Smooth muscle cell (in vitro differentiated cells): ENCODE data around the gene BRME1. TPM values are rescaled to one million over a fixed set of nuclear protein-coding genes. Genes with fewer than 3 reads are reported as not detected.

Experiments used
- DNase-seq: peaks from one replicate; lab custom pipeline; 2025; ENCODE audit not compliant: unreplicated experiment; lab: John Stamatoyannopoulos, UW
- H2AFZ ChIP-seq: fragments of 200-600 bp; sonication (generic); 2 replicates; pipeline ENCODE4 v1.6.0; 2016; ENCODE audit warnings: antibody characterized with exemption, low read depth, mild to moderate bottlenecking
- H3F3A ChIP-seq: fragments of 200-600 bp; sonication (generic); 2 replicates; pipeline ENCODE4 v1.6.0; 2017; ENCODE audit warnings: antibody characterized with exemption, low read depth
- H3K27ac ChIP-seq: fragments of 200-600 bp; sonication (generic); 2 replicates; pipeline ENCODE4 v1.5.1; 2016; ENCODE audit warnings: low read depth, mild to moderate bottlenecking
- H3K27me3 ChIP-seq: fragments of 200-600 bp; sonication (generic); 2 replicates; pipeline ENCODE4 v1.6.1; 2016; ENCODE audit warnings: low read depth, mild to moderate bottlenecking
- H3K36me3 ChIP-seq: fragments of 200-600 bp; sonication (generic); 2 replicates; pipeline ENCODE4 v1.5.1; 2016; ENCODE audit warnings: low read depth
- H3K4me1 ChIP-seq: fragments of 200-600 bp; sonication (generic); 2 replicates; pipeline ENCODE4 v1.5.1; 2016; ENCODE audit warnings: low read depth
- H3K4me2 ChIP-seq: fragments of 200-600 bp; sonication (generic); 2 replicates; pipeline ENCODE4 v1.6.0; 2016; ENCODE audit warnings: mild to moderate bottlenecking
- H3K4me3 ChIP-seq: fragments of 200-600 bp; sonication (generic); 2 replicates; pipeline ENCODE4 v1.5.1; 2016; ENCODE audit warnings: mild to moderate bottlenecking
- H3K79me2 ChIP-seq: fragments of 200-600 bp; sonication (generic); 2 replicates; pipeline ENCODE4 v1.6.0; 2016; ENCODE audit warnings: low read depth, mild to moderate bottlenecking
- H3K9ac ChIP-seq: fragments of 200-600 bp; sonication (generic); 2 replicates; pipeline ENCODE4 v1.6.0; 2016; ENCODE audit warnings: low read depth
- H3K9me3 ChIP-seq: fragments of 200-600 bp; sonication (generic); replicated peaks from 2 replicates; pipeline ENCODE4 v1.5.1; 2016; ENCODE audit warnings: low read depth
- H4K20me1 ChIP-seq: fragments of 200-600 bp; sonication (generic); 2 replicates; pipeline ENCODE4 v1.6.0; 2016; ENCODE audit warnings: low read depth
- whole genome bisulfite sequencing: methylation state at CpG from one replicate; pipeline ENCODE4 v1.1.7; 2016; ENCODE audit warnings: low lambda C conversion rate; 5-methylcytosine and 5-hydroxymethylcytosine counted together
- polyA plus RNA-seq: library from polyadenylated mRNA; unstranded; fragments of >200 nt; fragmentation: Nextera tagmentation; extraction: Ambion mirVana; gene quantifications from 2 replicates; pipeline ENCODE4 v1.2.1, GENCODE V29; 2016
- total RNA-seq: library from RNA; depleted of rRNA; stranded (reverse); fragments of >200 nt; gene quantifications from 2 replicates; pipeline ENCODE4 v1.2.3, GENCODE V29; 2014
- TF ChIP-seq, protein P1 (sequence below): fragments of 200-600 bp; sonication (generic); IDR thresholded peaks from 2 replicates; pipeline ENCODE4 v1.5.1; 2017; ENCODE audit warnings: borderline replicate concordance, mild to moderate bottlenecking, antibody characterized with exemption; ENCODE audit not compliant: insufficient read depth, poor library complexity, severe bottlenecking

BRME1 gene
- total and polyA plus RNA-seq, 2 experiments from 2014 or later: 0.72 to 2.2 TPM

DNA sequence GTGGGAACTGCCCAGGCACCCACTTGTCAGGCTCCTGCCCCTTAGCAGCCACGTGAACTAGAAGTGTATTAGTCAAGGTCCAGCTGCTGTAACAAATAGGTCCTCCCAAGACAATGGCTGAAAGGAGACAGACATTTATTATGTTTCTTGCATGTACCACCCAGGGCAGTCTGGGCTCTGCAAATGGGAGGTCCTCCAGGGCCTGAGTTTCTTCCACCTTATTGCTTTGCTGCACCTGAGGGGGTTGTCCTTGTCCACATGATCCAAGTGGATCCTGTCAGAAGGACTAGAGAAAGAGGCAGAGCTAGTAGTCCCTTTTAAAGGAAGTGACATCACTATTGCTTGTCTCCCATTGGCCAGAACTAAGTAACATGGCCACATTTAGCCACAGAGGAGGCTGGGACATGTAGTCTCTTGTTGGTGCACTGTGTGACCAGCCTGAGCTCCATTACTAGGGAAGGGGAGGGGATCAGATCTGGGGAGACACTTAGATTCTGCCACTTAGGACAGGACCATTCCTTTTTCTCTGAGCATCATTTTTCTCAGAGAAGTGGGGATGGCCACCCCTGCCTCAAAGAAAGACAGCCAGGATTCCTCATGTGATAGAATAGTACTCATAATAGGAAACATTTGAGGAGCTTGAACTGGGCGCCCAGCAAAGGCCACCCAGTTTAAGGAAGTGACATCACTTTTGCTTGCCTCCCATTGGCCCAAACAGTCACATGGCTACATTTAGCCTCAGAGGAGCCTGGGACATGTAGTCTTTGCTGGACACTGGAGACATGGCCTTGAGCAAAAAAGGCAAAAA is 15.2 kb upstream of the BRME1 start:
- H3K4me2 ChIP-seq: no peak overlapping the region
- H3K4me3 ChIP-seq: no peak overlapping the region
- no peak overlapping the region for H3K9ac ChIP-seq
- H3K4me1 ChIP-seq: no peaks in the 10 kb centered on the region
- 92% methylated on average over 2 of the region's 2 CpGs for WGBS
- DNase-seq: no peak
- H2AFZ ChIP-seq: no peak overlapping the region
- no peaks in the 10 kb centered on the region for H3K9me3 ChIP-seq
- no peaks in the 10 kb centered on the region for H3K27me3 ChIP-seq
- no peaks in the 10 kb centered on the region for H3K36me3 ChIP-seq
- no peaks in the 10 kb centered on the region for H3K79me2 ChIP-seq
- no peaks in the 10 kb centered on the region for H4K20me1 ChIP-seq
- H3K27ac ChIP-seq: no peak overlapping the region
- H3F3A ChIP-seq: no peaks in the 10 kb centered on the region
- TF ChIP-seq, protein P1, sequence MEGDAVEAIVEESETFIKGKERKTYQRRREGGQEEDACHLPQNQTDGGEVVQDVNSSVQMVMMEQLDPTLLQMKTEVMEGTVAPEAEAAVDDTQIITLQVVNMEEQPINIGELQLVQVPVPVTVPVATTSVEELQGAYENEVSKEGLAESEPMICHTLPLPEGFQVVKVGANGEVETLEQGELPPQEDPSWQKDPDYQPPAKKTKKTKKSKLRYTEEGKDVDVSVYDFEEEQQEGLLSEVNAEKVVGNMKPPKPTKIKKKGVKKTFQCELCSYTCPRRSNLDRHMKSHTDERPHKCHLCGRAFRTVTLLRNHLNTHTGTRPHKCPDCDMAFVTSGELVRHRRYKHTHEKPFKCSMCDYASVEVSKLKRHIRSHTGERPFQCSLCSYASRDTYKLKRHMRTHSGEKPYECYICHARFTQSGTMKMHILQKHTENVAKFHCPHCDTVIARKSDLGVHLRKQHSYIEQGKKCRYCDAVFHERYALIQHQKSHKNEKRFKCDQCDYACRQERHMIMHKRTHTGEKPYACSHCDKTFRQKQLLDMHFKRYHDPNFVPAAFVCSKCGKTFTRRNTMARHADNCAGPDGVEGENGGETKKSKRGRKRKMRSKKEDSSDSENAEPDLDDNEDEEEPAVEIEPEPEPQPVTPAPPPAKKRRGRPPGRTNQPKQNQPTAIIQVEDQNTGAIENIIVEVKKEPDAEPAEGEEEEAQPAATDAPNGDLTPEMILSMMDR: no peak

DNA sequence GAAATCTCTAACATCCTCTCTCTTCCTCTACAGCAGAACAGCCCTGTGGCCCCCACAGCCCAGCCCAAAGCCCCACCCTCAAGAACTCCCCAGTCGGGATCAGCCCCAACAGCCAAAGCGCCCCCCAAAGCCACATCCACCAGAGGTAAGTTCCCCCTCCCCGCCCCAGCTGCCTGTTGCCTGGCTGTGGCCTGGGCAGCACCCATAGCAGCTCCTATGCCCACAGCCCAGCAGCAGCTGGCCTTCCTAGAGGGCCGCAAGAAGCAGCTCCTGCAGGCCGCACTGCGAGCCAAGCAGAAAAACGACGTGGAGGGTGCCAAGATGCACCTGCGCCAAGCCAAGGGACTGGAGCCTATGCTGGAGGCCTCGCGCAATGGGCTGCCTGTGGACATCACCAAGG is 14.6 kb upstream of the BRME1 start:
- Histone ChIP-seq H3K4me1 (no peaks in the 10 kb centered on the region), H4K20me1 (no peaks in the 10 kb centered on the region), H3K4me3 (no peak overlapping the region), H3K27ac (no peak overlapping the region), H3K9ac (no peak overlapping the region), H2AFZ (no peak overlapping the region), H3K4me2 (no peak overlapping the region), H3F3A (no peaks in the 10 kb centered on the region), H3K27me3 (no peaks in the 10 kb centered on the region), H3K36me3 (no peaks in the 10 kb centered on the region), H3K9me3 (no peaks in the 10 kb centered on the region), H3K79me2 (no peaks in the 10 kb centered on the region)
- DNase-seq: no peak
- TF ChIP-seq, protein P1: no peak
- 98% methylated on average over 11 of the region's 11 CpGs for WGBS

DNA sequence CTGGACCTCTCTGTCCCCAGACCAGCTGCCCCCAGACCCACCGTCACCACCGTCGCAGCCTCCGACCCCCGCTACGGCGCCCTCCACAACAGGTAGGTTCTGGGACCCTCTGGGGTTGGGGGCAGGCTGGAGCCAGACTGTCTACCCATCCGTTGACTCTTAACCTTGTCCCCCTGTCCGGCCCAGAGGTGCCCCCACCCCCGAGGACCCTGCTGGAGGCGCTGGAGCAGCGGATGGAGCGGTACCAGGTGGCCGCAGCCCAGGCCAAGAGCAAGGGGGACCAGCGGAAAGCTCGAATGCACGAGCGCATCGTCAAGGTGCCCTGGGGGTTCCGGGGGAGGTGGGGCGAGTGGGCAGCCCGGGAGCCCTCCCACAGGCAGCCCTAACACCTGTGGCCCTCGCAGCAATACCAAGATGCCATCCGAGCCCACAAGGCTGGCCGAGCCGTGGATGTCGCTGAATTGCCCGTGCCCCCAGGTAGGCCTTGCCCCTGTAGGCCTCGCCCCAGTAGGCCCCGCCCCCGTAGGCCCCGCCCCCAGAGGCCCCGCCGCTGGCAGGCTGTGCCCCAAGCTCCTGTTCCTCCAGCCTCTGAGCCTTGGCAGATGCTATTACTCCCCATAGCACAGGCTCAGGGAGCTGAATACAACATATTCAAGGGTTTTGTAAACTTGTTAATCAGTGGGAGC is 13.0 kb upstream of the BRME1 start:
- Histone ChIP-seq H3K9me3 (no peaks in the 10 kb centered on the region), H3K4me1 (no peaks in the 10 kb centered on the region), H3K36me3 (no peaks in the 10 kb centered on the region), H3K27ac (no peak overlapping the region), H3K27me3 (no peaks in the 10 kb centered on the region), H3K9ac (no peak overlapping the region), H3K4me3 (no peak overlapping the region), H3K79me2 (no peaks in the 10 kb centered on the region), H4K20me1 (no peaks in the 10 kb centered on the region), H3K4me2 (no peak overlapping the region), H2AFZ (no peak overlapping the region), H3F3A (no peaks in the 10 kb centered on the region)
- TF ChIP-seq, protein P1: no peak
- 90% methylated on average over 29 of the region's 34 CpGs for WGBS
- DNase-seq: no peak
